Astrocyte (in vitro differentiated cells and primary cell): ENCODE results near the gene SLC52A1. TPM values are rescaled to one million over a fixed set of nuclear protein-coding genes. Genes with fewer than 3 reads are reported as not detected.

Experiments used
- DNase-seq: peaks from one replicate; pipeline ENCODE4 v3.0.0-alpha.2; 2010; ENCODE audit warnings: low read depth
- FAIRE-seq: peaks from 2 replicates; lab custom pipeline; 2011; peaks lifted over from hg19 to GRCh38; lab: Jason Lieb, UNC
- H2AFZ ChIP-seq: 2 replicates; pipeline ENCODE4 v1.6.0; 2012; ENCODE audit warnings: low read depth, low read length, inconsistent platforms
- H3K27ac ChIP-seq: 2 replicates; pipeline ENCODE4 v1.5.1; 2011; ENCODE audit warnings: low read depth, low read length, inconsistent platforms
- H3K27me3 ChIP-seq: 2 replicates; pipeline ENCODE4 v1.6.0; 2011; ENCODE audit warnings: low read length, inconsistent platforms; ENCODE audit not compliant: insufficient read depth
- H3K36me3 ChIP-seq: 2 replicates; pipeline ENCODE4 v1.5.1; 2011; ENCODE audit warnings: low read length, inconsistent platforms; ENCODE audit not compliant: insufficient read depth
- H3K4me1 ChIP-seq: 2 replicates; pipeline ENCODE4 v1.5.1; 2011; ENCODE audit warnings: low read length, inconsistent platforms; ENCODE audit not compliant: insufficient read depth
- H3K4me2 ChIP-seq: 2 replicates; pipeline ENCODE4 v1.6.0; 2012; ENCODE audit warnings: low read length, inconsistent platforms
- H3K4me3 ChIP-seq: 2 replicates; pipeline ENCODE4 v1.5.1; 2011; ENCODE audit warnings: low read depth, mild to moderate bottlenecking, low read length, inconsistent platforms; ENCODE audit not compliant: insufficient read depth
- H3K79me2 ChIP-seq: 2 replicates; pipeline ENCODE4 v1.6.0; 2012; ENCODE audit warnings: mild to moderate bottlenecking, low read length, inconsistent platforms; ENCODE audit not compliant: insufficient read depth
- H3K9ac ChIP-seq: 2 replicates; pipeline ENCODE4 v1.6.0; 2012; ENCODE audit warnings: mild to moderate bottlenecking, low read length, inconsistent platforms
- H3K9me3 ChIP-seq: 2 replicates; pipeline ENCODE4 v1.5.1; 2012; ENCODE audit warnings: low read depth, mild to moderate bottlenecking, low read length, inconsistent platforms; ENCODE audit not compliant: insufficient read depth
- H4K20me1 ChIP-seq: 2 replicates; pipeline ENCODE4 v1.6.0; 2012; ENCODE audit warnings: low read length, inconsistent platforms; ENCODE audit not compliant: insufficient read depth
- H3K27ac Mint-ChIP-seq: one replicate; pipeline ENCODE4 v1.8.0; 2021; ENCODE audit warnings: mild to moderate bottlenecking, mixed read lengths; ENCODE audit not compliant: unreplicated experiment
- H3K27me3 Mint-ChIP-seq: one replicate; pipeline ENCODE4 v1.8.0; 2021; ENCODE audit warnings: low read depth, mixed read lengths; ENCODE audit not compliant: unreplicated experiment
- H3K36me3 Mint-ChIP-seq: one replicate; pipeline ENCODE4 v1.8.0; 2021; ENCODE audit warnings: low read depth, mixed read lengths; ENCODE audit not compliant: unreplicated experiment
- H3K4me1 Mint-ChIP-seq: one replicate; pipeline ENCODE4 v1.8.0; 2021; ENCODE audit warnings: low read depth, mixed read lengths; ENCODE audit not compliant: unreplicated experiment
- H3K4me3 Mint-ChIP-seq: one replicate; pipeline ENCODE4 v1.8.0; 2021; ENCODE audit warnings: mild to moderate bottlenecking, moderate library complexity, mixed read lengths; ENCODE audit not compliant: unreplicated experiment
- H3K9me3 Mint-ChIP-seq: one replicate; pipeline ENCODE4 v1.8.0; 2021; ENCODE audit warnings: mild to moderate bottlenecking, mixed read lengths; ENCODE audit not compliant: unreplicated experiment
- EZH2 ChIP-seq: IDR thresholded peaks from 2 replicates; pipeline ENCODE4 v1.6.1; 2012; ENCODE audit warnings: mild to moderate bottlenecking, low read length, inconsistent platforms; ENCODE audit not compliant: insufficient read depth
- total RNA-seq: library from RNA; stranded (reverse); gene quantifications from 2 replicates; pipeline ENCODE4 v1.2.1, GENCODE V29; 2021
- TF ChIP-seq, protein P1 (sequence below): IDR thresholded peaks from 2 replicates; pipeline ENCODE4 v1.5.1; 2011; ENCODE audit warnings: low read depth, mild to moderate bottlenecking, inconsistent platforms, low read length, moderate library complexity; ENCODE audit not compliant: insufficient read depth

The SLC52A1 gene
- total RNA-seq, 1 donor from 2014 or later, result not detected

DNA sequence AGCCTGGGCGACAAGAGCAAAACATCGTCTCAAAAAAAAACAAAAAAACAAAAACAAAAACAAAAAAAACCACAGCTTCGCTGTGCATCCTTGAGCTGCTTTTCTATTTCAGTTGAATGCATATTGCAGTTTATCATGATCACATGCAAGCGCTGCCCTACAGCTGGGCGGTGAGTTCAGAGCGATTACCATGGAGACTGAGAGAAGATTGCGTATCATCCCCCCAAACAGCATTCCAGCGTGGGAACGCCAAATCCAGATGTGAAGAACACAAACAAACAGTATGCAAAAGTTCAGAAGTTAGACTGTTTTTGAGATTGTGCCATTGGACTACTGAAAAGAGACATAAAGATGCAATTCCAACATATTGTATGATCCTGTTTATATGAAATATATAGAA is 15.1 kb upstream of the SLC52A1 start:
- FAIRE-seq, result no peak
- Mint-ChIP-seq H3K36me3 (no peaks in the 10 kb centered on the region), H3K4me3 (no peak overlapping the region), H3K9me3 (no peaks in the 10 kb centered on the region), H3K4me1 (peaks cover 4% of the 10 kb centered on the region), H3K27ac (no peak overlapping the region), H3K27me3 (no peaks in the 10 kb centered on the region)
- Histone ChIP-seq H2AFZ (no peak overlapping the region), H3K4me1 (no peaks in the 10 kb centered on the region), H3K4me3 (no peak overlapping the region), H3K4me2 (no peak overlapping the region), H3K9me3 (no peaks in the 10 kb centered on the region), H3K27me3 (no peaks in the 10 kb centered on the region), H3K36me3 (no peaks in the 10 kb centered on the region), H3K79me2 (no peaks in the 10 kb centered on the region), H3K9ac (no peak overlapping the region), H3K27ac (no peak overlapping the region), H4K20me1 (no peaks in the 10 kb centered on the region)
- TF ChIP-seq, protein P1, sequence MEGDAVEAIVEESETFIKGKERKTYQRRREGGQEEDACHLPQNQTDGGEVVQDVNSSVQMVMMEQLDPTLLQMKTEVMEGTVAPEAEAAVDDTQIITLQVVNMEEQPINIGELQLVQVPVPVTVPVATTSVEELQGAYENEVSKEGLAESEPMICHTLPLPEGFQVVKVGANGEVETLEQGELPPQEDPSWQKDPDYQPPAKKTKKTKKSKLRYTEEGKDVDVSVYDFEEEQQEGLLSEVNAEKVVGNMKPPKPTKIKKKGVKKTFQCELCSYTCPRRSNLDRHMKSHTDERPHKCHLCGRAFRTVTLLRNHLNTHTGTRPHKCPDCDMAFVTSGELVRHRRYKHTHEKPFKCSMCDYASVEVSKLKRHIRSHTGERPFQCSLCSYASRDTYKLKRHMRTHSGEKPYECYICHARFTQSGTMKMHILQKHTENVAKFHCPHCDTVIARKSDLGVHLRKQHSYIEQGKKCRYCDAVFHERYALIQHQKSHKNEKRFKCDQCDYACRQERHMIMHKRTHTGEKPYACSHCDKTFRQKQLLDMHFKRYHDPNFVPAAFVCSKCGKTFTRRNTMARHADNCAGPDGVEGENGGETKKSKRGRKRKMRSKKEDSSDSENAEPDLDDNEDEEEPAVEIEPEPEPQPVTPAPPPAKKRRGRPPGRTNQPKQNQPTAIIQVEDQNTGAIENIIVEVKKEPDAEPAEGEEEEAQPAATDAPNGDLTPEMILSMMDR, result no peak
- no peak for TF ChIP-seq EZH2
- no peak for DNase-seq

DNA sequence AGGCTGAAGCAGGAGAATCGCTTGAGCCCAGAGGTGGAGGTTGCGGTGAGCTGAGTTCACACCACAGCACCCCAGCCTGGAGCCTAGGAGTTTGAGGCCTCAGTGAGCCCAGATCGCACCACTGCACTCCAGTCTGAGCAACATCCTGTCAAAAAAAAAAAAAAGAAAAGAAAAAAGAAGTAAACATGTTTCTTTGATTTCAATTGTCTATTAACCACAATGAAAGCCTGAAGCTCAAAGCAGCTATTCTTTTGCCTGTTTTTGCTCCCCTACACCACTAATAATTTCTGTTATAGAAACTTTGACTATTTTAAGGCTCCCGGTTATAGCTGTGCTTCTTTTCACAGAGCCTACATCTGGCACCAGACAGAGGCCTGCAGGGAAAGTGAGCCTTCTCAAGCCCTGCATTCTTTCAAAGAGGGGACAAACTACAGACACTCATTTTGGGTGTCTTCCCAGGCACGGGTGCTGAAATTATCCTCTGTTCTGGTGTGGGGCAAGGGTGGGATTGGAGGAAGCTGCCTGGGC is 14.2 kb upstream of the SLC52A1 start:
- H3K27ac ChIP-seq, result no peak overlapping the region
- no peak overlapping the region for H3K4me3 Mint-ChIP-seq
- H2AFZ ChIP-seq, result peak overlapping the region; percentile 10
- no peaks in the 10 kb centered on the region for H3K79me2 ChIP-seq
- no peaks in the 10 kb centered on the region for H3K36me3 Mint-ChIP-seq
- no peaks in the 10 kb centered on the region for H3K4me1 ChIP-seq
- peaks cover 4% of the 10 kb centered on the region for H3K4me1 Mint-ChIP-seq
- no peaks in the 10 kb centered on the region for H3K27me3 Mint-ChIP-seq
- H4K20me1 ChIP-seq, result no peaks in the 10 kb centered on the region
- H3K9me3 ChIP-seq, result no peaks in the 10 kb centered on the region
- H3K9ac ChIP-seq, result no peak overlapping the region
- no peak overlapping the region for H3K4me2 ChIP-seq
- H3K27ac Mint-ChIP-seq, result no peak overlapping the region
- H3K9me3 Mint-ChIP-seq, result no peaks in the 10 kb centered on the region
- H3K36me3 ChIP-seq, result no peaks in the 10 kb centered on the region
- H3K27me3 ChIP-seq, result no peaks in the 10 kb centered on the region
- DNase-seq (no peak), FAIRE-seq (no peak)
- H3K4me3 ChIP-seq, result no peak overlapping the region
- TF ChIP-seq, protein P1, result no peak
- no peak for TF ChIP-seq EZH2

DNA sequence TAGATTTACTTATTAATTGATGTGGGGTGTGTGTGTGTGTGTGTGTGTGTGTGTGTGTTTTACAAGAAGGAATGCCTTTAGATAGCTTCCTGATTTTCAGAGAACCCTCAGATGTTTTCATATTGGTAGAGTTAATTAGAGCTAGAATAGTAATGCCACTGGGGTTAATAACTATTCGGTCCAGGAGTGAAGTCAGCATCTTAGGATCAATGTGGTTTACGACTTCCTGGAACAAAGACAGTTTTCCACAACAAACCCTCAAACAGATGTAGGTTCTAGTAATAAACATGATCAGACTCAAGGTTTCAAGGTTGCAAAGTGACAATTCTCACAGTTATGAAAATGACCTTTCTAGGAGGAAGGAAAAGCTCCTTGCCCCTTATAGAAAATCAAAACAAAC is 12.2 kb upstream of the SLC52A1 start:
- no peak for TF ChIP-seq EZH2
- TF ChIP-seq, protein P1, result no peak
- no peak for DNase-seq
- H3K4me3 Mint-ChIP-seq, result no peak overlapping the region
- Histone ChIP-seq H3K9me3 (no peaks in the 10 kb centered on the region), H3K4me3 (no peak overlapping the region), H4K20me1 (no peaks in the 10 kb centered on the region), H3K27ac (no peak overlapping the region), H3K27me3 (no peaks in the 10 kb centered on the region), H3K79me2 (no peaks in the 10 kb centered on the region), H3K9ac (no peak overlapping the region), H3K4me2 (no peak overlapping the region), H2AFZ (no peak overlapping the region), H3K4me1 (no peaks in the 10 kb centered on the region), H3K36me3 (no peaks in the 10 kb centered on the region)
- H3K36me3 Mint-ChIP-seq, result no peaks in the 10 kb centered on the region
- no peaks in the 10 kb centered on the region for H3K9me3 Mint-ChIP-seq
- peaks cover 4% of the 10 kb centered on the region for H3K4me1 Mint-ChIP-seq
- no peaks in the 10 kb centered on the region for H3K27me3 Mint-ChIP-seq
- no peak overlapping the region for H3K27ac Mint-ChIP-seq
- peak; percentile 23 for FAIRE-seq
